HG03175 (cell line): ENCODE measurements around the gene TMEM178B.

Experiments used
- ATAC-seq: cut with Tn5 transposase; IDR thresholded peaks from one replicate; pipeline ENCODE4 v1.9.1; 2021; ENCODE audit warnings: mild to moderate bottlenecking, moderate library complexity; ENCODE audit not compliant: unreplicated experiment

Gene TMEM178B

DNA sequence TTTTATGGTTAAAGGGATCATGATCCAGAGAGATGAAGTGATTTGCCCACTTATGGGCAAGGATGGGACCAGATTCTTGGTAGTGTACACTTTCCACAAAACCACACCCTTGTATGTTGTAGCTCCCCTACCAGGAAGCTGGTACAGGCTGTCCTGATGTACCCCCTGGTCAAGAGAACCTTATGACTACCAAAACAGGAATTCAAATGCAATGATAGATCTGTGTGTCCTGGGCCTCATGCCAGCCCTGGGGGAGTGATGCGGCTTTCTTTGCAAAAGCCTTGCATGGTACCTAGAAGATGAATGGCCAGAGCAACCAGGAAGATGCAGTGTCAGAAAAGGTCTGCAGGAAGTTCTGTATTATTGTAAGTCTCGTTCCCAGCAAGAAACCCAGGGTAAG is 382.4 kb downstream of the TMEM178B start:
- ATAC-seq: no peak

DNA sequence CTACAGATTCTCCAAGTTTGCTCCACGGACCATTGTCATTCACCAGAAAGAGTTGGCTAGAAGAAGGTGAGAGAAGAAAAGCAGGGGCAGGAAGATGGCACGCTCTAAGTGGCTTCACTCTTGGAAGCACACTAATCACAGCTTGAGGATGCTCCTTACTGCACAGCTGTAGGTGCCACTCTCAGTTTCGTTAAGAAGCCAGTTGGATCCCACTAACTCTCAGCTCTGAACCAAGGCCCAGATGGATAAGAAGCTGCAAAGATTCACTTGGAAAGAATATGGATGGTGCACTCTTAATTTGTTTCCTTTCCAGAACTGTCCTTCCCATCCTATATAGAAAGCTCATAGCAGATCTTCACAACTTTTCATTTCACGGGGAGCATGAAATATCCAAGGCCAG is 382.8 kb downstream of the TMEM178B start:
- ATAC-seq: no peak

DNA sequence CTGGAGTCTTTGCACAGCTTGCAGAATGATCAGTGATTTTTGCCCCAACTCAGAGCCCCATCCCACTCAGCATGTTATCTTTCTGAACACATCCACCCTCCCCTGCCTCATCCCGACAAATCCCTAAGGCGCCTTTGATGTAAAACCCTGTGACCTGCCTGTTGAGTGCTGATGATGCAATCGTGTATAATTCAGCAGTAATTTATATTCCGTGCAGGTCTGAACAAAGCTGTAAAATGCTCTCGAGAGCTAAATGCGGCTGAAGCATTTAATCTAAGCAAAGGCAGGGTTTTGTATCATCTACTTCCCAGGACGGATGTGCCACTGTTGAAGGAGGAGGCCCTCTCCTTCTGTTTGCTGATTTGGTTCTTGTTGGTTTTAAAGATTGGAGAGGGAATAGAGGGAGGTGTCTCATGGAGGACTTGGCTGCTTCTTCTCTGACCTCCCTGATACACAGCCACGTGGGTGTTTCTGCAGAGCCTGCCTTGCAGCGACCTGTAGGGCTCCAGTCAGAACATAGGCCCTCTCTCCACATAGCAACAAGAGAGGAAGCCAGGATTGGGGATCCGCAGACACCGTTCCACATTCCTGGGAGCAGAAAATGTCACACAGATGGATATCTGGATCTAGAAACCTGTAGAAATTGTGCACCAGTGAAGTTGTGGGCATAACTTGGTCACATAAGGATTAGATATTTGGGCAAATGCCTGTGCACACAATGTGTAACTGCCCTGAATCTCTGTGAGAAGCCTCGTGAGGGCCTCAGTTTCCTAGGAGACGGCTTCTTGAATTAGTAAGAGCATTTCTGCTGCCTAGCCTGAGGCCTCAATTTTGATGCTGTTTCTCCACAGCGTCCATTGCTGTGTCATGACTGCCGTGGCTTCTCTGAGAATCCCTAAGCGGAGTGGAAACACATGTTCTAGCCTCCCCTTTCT is 387.2 kb downstream of the TMEM178B start:
- ATAC-seq: no peak

DNA sequence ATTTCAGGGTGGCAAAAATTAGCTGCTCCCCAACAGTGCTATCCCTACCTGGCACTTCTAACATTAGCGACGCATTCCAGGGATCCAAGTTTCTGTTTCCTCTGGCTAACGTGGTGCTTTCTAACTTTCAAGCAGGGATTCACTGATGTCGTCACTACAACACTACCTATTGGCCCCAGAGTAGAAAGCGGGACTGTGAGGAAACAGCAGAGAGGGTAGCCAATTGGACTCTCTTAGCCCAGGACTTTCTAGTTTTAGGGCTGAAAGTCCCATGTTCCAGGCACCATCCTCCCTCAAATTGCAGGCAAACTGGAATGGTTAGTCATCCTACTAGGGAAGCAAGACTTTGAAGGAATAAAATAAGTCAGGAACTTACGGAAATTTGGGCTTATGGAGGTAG is 388.1 kb downstream of the TMEM178B start:
- no peak for ATAC-seq

DNA sequence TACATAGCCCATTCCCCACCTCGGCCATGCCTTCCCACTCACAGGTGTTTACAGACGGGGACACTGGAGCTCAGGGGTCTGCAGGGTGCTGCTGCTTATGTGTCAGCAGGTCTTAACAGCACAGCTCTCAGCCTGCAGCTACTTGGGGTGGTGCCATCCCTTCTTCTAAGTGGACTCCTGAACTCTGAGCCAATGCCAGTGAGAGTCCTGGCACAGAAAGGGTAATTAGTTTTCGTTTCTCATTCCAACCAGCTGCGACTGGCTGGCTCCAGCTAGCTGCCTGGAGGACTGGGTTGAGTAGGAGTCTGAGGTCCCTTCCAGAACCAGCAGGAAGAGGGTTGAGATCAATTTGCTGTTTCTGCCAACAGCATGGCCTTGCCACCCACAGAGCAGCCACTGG is 389.1 kb downstream of the TMEM178B start:
- ATAC-seq: no peak

DNA sequence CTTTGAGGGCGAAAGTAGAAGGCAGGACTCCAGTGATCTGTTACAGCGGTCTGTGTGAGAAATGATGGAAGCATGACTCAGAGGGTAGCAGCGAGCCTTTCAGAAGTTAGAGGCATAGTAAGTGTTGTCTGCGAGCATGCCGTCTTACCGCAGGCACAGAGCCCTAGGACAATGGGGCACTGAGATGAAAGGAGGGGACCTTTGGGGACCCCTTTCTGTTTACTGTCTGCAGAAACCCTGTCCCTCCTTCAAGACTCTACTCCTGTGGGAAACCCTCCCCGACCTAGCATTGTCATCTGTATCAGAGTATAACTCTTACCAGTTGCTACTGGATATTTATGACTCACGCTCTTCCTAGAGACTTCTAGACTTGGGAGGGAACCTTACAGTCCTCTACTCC is 390.1 kb downstream of the TMEM178B start:
- ATAC-seq: no peak

DNA sequence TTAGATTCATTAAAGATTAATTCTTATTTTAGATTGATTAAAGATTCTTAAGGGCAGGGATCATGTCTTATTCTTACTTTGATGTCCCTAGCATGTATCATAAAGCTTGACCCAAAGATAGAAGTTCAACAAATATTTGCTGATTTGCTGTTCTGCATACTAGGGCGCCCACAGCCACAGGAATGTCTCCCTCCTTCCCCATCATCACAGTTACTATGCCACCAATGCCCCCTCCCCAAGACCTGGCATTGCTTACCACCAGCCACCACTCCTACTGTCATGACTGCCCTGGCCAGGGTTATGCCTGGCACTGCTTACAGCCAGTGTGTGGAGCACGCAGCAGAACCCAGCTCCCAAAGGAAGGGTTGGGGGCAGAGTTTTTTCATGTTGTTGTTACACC is 390.7 kb downstream of the TMEM178B start:
- ATAC-seq: no peak

DNA sequence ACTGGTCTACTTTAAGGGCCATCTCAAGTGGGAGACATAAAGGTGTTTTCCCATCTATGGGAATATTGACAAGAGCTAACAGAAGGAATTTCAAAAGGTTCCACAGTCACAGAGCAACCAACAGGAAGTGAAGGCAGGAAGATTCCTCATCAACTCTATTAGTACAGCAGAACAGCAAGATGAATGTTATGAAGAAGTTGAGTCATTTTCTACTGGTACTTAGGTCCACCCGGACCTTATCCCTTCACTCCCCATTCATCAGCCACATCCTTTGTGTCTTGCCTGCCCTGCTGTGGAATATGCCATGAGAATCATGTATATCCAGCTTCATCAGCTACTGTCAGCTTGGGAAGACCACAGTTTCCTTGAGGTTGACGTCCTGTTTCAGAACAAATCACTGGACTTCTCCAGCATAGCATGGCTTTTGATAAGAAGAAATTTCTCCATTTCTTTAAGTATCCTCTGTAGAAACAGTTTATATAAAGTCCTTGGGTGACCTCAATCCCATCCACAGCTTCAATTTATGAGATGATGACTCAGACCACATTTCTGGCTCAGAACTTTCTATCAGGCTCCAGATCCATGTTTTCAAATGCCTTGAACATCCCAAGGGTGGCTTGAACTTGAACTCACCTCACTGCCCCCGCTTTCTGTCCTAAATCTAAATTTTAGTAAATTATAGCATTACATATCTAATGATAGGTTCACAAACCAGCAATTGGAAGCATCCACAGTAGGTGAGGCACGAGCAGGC is 392.5 kb downstream of the TMEM178B start:
- no peak for ATAC-seq

DNA sequence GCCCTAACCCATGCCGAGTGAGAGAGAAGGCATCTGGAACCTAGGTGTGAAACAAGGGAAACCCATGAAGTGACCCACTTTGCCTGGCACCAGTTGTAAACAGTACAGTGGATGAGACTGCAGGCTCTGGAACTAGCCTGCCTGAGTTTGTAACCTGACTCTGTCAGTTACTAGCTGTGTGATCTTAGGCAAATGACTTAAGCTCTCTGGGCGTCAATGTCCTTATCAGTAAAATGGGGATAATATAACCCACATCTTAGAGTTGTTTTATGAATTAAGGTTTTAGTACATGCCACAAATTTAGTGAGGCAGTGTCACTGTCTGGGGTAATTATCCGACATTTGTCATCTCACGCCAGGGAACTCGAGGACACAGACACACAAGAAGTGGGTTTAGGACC is 394.5 kb downstream of the TMEM178B start:
- ATAC-seq: no peak

DNA sequence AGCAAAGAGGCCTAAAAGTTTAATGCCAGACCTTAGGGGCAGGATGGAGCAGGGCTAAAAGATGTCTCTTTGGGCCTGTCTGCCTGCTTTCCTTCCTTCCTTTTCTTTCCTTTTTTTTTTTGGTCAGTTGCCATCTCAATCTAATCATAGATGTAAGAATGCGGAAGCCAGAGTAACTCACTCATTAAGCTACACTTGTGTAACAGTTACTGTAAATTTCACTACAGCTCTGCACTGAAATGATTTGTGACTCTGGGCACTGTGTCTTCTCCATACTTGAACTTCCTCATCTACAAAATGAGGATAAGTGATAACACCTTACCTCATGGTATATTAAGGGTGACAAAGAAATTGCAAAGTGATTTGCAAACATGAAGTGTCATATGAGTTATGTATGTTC is 401.8 kb downstream of the TMEM178B start:
- no peak for ATAC-seq

DNA sequence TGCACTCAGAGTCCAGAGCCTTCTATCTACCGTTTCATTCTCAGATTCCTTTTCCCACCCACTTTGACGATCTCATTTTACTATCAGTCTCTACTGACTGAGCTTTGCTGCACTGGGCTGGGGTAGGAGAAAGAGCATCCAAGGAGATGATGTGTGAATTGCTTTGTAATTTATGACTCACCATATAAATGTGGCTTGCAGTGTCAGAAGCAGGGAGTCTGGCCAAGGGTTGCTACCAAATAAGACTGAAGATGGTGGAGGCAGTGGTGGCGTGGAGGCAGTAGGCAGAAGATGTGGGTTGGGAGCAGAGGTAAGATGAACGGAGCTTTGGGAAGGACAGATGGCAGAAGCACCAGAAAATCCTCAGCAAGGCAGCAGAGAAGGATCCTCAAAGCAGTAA is 404.0 kb downstream of the TMEM178B start:
- ATAC-seq: no peak

DNA sequence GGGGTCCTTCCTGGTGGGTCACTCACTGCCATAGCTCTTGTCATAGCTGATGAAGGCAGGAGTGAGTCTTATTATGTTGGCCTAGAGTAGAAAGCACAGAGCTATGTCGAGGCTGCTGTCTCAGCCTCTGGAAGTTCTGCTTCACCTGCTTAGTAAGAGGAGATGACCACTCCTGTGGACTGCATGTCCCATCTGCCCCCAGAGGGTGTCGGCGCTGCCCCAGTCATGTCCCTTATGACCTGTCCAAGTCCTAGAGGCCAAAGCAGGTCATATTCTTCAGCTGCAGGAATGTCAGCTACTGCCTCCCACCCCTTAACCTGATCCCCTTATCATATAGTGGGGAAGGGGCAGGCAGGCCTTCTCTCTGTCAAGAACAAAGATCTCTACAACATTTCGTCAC is 405.0 kb downstream of the TMEM178B start:
- ATAC-seq: no peak

DNA sequence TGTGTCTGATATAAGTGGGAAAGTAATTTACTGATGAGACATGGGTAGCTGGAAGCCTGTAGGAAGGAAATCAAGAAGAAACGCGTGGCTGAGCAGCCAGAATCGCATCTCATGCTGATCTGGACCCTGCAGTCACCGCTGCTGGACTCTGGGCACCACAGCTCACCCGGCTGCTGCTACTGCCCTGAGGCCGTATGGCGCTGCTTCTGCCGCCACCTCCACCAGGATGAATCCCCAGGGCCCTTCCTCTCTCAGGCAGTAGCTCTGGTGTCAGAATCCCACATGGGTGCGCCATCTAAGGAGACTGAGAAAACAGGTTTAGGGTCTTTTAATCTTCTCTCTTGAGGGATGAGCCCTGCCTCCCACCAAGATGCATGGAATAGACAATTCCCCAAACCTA is 407.1 kb downstream of the TMEM178B start:
- no peak for ATAC-seq

DNA sequence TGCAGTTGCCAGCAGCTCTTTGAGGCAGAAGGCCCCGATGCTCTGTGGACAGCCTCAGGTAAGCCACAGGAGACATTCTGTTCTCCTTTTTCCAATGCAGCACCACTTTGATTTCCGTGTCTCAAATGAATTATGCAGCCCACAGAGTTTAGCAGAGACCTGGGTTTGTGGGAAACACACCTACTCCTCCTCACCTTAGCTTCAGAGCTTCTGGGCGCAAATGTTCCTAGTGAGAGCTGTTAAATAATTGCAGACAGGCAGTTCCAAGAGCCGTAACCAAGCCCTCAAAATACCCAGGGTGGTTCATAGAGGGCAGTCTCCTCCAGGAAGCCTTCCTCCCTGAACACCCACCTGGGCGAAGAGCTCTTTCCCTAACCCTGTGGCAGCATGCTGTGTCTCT is 408.1 kb downstream of the TMEM178B start:
- no peak for ATAC-seq

DNA sequence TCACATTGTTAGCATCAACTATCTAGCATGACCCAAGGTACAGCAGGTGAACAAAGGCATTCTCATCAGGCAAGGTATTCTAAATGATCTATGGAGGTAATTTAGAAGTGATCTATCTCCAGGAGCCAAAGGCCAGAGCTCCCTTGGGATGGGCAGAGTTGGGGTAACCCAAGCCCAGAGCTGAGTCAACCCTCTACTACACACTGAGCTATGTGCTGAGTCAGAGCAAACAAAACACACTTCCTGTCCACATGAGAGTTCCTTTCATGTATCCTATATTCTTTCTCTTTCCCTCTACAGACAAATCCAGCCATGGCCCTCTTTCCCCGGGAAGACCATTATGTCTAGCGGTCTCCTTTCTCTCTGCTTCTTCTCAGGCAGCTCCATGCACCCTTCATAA is 409.2 kb downstream of the TMEM178B start:
- ATAC-seq: no peak

DNA sequence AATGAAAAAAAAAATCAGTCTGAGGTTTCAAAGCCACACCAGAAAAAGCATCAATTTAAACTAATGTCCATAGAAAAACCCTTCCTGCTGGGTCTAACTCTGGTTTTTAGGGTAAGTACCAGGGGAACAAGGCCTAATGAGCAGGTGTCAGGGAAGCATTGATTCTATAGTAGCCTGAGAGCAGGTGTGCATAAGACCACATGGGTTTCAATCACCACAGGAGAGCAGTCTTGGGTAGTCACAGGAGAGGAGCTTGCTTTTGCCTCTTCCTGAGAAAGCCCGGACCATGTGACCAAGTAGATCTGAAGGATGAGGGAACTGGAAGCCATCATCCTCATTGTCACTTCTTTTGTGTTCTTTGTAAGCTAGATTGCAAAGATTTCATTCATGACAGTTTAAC is 411.0 kb downstream of the TMEM178B start:
- ATAC-seq: no peak

DNA sequence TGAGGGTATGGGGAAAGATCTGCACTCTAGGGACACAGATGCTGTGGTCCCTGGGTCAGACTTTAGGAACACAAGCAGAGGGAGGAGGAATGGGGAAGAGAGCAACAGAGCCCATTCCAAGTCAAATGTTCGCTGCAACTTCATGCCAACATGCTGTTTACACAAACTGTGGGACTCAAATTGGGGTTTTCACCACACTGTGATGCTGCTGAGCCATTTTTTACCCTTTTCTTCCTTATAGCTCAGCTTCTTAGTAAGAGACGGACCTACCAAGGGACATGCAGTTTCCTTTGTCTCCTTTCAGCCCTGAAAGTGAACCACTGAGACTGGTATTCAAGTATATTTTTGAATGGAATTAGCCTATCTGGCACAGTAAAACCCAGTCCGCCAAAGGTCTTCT is 413.1 kb downstream of the TMEM178B start:
- no peak for ATAC-seq

DNA sequence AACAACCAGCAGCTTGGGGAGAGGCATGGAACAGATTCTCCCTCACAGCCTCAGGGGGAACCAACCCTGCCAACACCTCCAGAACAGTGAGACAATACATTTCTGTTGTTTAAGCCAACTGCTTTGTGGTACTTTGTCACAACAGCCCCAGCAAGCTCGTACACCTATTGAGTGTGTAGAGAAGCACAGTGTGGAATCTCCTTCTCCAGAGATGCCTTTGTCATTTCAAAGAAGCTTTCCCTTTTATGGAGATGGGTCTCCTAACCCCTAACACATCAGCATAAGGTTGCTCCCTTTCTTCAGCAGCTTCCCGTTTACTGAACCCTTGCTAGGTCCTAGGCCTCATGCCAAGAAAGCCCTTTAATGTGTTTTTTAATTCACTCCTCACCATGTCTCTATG is 416.6 kb downstream of the TMEM178B start:
- ATAC-seq: no peak

DNA sequence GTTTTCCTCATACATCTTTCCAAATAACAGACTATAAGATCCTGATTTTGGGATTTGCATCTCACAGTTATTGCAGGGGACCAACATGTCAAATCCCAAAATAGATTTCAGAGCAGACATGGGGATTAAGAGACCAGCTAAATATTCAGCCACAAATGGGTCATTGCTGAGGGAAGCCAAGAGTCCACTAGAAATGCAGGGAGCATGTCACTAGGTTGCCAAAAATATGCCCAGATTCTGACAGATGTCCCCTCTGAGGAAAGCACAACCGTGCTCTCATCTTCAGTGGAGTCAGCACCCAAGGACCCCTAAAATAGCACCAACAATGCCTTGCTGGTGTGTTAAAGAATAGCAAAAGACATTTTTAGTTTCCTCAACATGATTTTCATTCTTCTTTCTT is 421.2 kb downstream of the TMEM178B start:
- no peak for ATAC-seq

DNA sequence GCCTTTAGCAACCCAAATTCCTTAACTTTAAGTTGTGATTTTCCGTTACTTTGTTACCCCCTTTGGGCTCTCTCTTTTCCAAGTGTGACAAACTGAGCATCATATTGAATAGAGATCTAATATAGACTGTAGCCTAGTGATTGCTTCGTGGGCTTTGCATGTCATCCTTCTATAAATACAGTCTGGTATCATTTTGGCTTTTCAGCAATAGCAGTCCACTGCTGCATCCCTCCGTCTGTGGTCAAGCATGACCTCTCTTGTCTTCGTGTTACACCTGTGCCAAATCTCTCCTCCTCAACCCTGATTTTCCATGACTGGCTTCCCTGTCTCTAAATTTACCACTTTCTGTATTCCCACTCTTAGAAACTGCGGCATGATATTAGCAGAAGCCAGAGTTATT is 423.5 kb downstream of the TMEM178B start:
- ATAC-seq: no peak

DNA sequence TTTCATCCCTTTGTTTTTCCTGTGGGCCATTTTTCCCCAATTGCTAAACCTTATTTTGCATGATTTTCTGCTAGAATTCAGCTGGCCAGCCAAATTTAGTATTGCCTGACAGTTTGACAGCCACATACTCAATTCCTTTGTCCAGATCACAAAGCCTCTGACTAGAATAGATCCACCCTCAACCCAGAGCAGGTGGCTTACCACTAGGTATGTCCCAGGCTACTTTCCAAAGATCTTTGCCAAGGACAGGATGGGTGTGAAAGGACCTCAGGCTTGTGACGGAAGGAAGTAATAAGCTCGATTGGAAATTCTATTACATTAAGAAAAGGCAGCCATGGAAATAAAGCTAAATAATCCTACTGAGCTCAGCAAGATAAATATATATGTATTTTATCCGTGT is 426.7 kb downstream of the TMEM178B start:
- ATAC-seq: no peak

DNA sequence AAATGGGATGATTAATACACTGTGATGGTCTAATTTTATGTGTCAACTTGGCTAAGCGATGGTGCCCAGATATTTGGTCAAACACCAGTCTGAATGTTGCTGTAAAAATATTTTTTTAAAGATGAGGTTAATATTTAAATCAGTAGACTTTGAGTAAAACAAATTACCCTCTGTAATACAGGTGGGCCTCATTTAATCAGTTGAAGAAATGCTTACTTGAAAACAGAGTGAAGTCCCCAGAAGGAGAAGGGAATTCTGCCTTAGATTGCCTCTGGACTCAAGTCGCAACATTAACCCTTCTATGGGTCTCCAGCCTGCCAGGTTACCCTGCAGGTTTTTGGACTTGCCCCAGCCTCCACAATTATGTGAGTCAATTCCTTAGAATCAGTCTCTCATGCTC is 427.6 kb downstream of the TMEM178B start:
- no peak for ATAC-seq
